DMS53 treated with DMSO at 0.1 percent for 48 hours (cell line): ENCODE measurements around the gene B4GALNT1.
"Not testable (repeated sequence)": the region's sequence is repeated elsewhere in the genome, so short reads cannot be mapped to it uniquely, and the experiment has no call there.

Experiments
- DNase-seq: peaks from one replicate; lab custom pipeline; 2025; ENCODE audit not compliant: unreplicated experiment; lab: John Stamatoyannopoulos, UW

B4GALNT1 gene

DNA sequence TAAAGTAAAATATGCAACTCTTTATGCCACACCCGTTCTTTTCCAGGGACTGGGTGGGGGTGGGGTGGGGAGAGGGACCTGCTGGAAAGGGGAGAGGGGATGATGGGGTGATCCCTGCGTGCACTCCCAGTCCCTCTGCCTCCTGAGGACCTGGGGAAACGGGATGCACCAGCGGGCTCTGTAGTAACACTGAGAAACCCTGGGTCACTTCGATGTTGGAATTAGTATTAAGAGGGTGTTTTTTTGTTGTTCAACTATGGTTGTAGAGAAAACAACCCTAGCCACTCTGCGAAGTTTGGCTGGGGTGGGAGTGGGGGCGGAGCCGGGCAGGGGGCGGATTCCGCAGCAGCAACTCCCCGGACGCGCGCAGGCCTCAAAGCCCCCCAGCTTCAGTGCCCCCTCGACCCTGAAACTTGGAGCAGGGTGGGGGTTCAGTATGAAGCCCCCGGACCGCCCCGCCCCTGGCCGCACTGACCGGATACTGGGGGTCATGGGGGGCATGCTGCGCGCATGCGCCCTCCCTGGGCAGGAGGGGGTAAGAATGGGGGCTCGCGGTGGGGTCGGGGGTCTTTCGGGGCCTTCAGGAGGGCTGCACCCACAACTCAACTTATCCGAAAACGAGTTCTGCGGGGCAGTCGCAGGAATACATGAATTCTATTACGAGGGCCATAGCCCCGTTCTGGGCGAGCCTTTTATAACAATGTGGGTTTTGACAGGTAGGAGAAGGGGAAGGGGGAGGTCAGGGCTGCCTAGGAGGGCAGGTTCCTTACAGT is 23.0 kb downstream of the B4GALNT1 start:
- no peak for DNase-seq

DNA sequence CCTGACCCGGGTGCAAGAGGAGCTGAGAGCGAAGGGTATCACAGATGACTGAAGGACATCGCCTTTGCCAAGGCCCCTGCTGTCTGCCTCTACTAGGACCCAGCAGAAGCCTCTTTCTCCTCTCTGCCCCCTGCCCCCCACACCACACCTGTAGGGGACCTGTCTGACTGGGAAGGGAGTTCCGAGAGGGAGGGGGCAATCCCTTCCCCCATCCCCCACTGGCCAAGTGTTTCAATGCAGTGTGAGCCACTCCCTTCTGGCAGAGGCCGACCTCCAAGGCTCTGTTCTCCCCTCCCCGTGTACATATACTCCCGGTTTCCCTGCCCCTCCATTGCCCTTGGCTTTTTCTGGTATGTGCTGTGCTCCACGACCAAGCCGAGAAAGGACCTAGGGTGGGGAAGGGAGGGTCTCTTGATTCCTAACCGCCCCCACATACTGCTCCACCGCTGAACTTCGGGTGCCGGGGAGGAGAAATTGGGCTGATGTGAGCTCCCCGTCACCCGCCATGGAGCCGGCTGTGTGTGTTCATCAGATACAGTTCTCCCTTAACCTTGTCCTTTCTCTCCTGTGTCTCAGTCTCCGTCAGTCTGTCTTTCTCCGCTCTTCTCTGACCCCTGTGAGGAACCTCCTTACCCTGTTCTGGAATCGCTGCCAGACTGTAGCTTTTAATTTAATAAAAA is 23.8 kb downstream of the B4GALNT1 start:
- no peak for DNase-seq

DNA sequence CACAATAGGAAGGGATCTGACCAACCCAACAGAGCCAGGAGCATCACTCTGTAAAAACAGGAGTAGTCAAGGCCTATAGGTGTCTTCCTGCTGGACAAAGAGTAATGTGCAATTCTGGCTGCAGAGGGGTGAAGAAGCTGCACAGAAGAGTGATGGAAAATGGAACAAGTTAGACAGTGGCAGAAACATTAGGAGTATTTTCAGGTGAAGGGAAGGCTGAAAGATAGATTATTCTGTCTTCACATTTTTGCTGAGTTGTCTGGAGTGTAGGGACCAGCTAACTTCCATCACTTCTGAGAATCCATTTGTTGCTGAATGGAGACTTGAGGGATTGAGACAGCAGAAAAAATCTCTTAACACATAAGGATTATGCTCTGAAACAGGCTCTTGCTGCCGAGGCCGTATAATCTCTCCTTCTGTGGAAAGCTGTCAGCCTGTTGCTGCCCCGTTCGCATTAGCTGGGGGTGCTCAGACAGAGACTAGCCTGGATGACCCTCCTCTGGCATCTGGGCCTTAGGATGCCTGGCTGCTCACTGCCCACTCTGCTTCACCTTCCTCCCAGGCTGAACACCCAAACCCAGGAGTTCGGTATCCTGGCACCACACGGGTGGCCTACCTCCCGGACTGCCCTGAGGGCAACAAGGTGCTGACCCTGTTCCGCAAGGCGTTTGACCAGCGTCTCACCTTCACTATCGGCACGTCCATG is 24.9 kb downstream of the B4GALNT1 start:
- no peak for DNase-seq

DNA sequence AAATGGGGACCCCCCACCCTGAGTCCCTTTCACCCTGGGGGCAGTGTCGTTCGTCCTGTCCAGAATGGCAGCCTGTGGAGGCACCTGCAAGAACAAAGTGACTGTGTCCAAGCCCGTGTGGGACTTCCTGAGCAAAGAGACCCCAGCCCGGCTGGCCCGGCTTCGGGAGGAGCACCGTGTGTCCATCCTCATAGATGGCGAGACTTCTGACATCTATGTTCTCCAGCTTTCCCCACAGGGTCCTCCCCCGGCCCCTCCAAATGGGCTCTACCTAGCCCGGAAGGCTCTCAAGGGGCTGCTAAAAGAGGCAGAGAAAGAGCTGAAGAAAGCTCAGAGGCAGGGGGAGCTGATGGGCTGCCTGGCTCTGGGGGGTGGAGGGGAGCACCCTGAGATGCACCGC is 26.2 kb downstream of the B4GALNT1 start:
- DNase-seq = no peak

DNA sequence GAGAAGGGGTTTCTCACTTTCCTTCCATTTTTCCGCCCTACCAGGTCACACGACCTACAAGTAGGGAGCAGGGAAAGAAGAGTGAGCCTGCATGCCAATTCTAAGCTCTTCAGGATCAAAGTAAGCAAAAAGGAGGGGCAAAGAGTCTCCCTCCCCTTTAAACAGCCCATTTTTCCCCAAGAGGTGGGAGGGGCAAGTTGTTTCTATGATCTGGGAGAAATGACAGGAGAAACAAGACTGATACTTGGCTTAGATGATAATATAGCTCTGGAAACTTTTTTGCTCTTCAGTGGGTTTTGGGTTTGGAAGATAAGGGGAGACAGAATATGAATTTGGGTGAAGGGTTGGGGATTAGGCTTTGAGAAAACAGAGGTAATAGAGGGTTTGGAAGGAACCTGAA is 26.6 kb downstream of the B4GALNT1 start:
- DNase-seq = no peak

DNA sequence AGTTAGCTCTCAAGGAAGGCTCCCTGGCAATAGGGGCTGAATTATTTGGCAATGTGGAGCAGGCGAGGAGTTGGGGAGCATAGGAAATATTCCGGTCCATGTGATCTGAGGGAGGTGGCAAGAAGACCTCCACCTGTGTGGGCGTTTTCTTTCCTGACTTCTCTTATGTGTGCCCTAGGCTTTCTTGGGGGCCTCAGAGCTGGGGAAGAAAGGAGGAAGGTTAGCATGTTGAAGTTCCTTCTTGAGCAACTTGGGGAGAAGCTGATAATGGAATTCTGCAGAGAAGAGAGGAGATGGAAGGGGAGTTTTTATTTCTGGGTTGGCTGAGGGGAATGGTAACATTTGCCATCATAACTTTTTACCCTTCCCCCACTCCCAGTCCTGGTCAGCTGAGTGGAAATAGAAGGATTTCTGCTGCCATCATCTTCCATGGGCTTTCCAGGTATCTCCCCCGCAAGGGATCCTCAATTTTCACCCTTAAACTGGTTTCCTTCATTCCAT is 27.1 kb downstream of the B4GALNT1 start:
- no peak for DNase-seq

DNA sequence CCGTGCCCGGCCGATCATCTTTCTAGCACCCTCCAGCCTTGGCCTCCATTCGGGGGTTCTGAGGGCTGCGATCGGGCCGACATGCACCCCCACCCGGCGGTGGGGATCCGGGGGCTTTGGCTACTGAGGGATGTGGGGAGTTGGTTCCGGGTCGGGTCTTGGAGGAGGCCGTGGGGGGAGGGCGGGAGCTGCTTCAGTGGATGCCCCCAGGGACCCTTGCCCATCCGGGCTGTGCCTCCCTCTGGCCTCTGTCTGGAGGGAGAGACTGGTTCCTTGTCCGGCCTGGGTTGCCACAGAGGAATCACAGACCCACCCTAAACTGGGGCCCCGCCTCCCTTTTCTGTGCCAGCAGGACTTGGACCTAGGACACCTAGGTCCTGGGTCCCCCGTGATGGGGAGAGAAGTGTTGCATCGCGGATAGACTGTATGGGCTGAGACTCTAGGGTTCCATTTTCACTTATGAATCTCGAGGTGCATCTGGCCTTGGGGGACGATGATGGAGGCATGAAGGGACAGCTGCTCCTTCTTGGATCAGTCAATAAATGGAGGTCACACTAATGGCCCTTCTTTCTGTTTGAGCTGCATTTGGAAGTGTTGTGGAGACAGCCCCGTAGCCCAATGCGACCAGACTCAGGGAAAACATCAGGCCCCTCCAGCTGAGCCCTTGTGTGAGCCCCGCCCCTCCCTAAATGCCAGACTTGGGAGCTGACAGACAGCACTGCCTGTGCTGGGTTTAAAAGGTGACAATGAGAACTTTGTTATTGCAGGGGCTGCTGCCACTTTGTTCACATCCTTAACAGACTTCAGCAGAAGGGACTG is 27.8 kb downstream of the B4GALNT1 start:
- DNase-seq = no peak

DNA sequence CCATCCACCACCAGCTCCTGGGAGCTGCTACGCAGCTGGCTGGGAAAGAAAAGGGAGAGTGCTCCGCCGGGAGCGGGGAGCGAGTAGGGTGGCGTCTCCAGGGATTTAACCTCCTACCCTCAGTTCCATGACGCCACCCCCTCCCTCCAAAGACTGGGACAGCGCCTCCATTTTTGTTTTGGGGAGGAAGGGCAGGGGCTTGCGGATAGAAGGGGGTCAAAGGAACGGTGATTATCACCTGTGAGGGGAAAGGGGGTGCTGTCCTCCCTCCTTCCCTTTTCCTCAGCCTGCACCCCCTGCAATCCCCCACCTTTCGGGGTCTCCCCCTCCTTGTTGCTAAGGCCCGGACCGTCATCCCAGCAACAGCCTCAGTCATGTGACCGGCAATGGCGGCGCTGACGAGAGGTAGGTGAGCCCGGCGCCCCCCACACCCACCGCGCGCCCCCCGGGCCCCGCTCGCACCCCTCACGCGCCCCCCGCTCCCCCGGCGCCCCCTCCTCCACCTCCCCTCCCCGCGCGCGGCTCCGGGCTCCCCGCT is 28.5 kb downstream of the B4GALNT1 start, which contains the start of gene DTX3:
Gene DTX3 (plus strand): TSS at position 371 of the 538 bp plus-strand sequence. CDS start 1,694 bp downstream, outside the sequence.
- DNase-seq = no peak

DNA sequence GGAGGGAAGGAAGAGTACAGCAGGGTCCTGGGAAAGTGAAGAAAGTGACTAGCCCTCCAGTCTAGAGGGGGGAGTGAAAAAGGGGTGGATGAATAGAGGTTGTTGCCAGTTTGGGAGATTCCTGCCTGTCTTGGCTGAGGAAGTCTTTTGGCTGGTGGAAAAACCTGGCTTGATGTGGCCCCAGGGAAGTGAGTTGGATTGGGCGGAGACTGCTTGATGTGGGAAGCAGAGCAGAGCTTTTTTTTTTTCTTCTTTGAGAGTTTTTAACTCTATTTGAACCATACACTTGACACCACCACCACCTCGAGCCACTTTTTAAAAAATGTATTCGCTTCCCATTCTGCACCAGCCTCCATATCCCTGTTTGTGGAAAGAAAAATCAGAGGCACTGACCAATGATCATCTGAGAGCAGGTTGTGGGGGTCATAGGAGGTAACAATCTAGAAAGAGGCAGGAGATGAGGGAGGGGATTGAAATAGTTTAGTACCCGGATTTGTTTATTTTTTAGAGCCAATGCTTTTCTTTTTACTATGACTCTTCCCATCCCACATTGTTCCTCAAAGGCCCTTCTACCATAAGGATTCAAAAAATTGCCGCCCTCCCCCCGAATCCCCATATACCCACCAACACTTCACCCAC is 29.1 kb downstream of the B4GALNT1 start:
- no peak for DNase-seq

DNA sequence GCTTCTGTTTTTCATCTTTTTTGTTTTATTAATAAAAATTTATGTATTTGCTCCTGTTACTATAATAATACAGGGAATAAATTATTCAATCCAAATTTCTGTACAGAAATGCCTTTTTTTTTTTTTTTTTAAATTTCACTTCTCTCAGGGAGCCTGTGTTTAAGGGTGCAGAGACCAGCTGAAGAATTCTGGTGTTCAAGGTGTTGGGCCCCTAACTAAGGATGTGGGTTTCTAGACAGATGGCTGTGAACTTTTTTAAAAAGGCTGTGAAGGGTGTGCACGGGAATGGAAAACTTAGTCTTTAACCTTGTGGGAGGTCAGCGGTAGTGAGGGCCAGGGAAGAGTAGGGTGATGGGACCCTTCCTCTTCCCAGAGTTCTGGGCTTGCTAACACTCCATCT is 29.7 kb downstream of the B4GALNT1 start:
- DNase-seq = no peak

DNA sequence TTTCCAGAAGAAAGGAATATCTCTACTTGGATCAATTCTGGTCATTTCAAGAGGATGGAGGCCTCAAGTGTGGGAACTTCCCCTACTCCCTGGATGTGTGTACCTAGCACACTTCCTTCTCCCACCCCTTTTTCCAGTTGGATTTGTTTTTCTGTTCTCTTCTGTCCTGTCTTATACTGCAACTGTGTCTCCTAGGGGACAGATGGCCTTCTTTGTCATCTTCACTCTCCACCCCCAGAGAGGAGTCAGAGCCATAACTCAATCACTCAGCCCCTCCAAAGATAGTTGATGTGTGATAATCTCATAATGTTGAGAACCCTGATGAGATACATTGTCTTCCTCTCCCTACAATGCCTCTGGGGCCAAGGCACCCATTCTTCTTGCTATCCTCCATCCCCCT is 30.5 kb downstream of the B4GALNT1 start:
- DNase-seq = no peak

DNA sequence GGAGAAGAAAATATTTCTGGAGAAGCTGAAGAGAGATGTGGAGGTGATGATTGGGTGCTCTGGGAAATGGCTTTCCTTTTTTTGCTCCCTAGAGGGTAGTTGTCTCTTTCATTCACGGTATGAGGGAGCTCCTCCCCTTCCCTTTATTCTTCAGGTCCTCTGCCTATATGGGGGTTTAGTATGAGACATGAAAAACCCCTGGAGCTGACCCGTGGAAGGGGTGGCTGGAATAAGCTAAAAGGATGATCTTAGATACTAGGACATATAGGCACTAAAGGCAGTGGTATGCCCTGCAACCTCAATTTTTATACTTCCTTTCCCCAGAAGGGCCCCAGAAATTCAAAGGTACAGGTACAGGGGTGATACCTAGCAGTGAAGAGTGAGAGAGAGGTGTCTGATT is 32.6 kb downstream of the B4GALNT1 start:
- no peak for DNase-seq

DNA sequence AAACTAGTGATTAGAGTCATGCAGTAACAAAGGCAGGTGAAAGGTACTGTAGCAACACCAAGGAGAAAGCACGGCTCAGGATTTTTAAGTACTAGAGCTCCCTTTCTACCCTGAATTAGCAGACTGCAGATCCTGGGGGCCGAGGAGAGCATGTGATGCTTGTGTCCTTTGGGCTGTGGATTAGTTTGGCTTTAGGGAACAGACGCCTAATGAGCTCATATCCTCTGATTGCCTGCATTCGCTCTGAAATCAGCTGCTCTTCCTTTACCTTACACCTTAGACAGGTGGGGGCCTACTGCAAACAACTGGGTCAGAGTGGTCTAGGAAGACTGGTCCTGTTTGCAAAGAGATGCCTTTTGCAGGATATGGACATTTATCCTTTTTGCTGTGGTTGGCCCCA is 39.8 kb downstream of the B4GALNT1 start:
- DNase-seq = no peak

DNA sequence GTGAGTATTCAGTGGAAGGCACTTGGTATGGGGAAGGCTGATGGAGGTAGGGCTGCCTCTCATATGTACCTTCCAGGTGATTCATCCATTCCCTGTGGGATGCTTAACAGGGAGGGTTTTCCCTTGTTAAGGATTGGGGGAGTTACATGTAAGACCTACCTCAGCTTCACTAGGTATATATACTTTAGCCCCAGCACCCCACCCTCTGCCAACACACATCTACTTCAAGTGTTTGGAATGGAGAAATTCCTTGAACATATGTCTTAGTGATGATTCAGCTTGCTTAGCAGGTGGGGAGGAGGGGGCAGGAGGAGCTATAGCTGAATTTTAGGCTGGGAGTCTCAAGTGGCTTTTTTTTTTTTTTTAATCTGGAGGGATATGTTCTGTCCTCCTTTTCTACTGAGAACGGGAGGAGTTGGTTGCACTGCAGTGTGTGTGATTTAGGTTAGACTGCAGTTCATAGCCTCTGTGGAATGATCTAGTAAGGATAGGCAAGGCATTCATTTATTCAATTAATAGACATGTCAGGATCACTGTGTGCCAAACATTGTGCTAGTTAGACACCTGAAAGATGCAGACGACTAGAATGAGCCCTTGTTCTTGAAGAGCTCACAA is 40.3 kb downstream of the B4GALNT1 start:
- no peak for DNase-seq

DNA sequence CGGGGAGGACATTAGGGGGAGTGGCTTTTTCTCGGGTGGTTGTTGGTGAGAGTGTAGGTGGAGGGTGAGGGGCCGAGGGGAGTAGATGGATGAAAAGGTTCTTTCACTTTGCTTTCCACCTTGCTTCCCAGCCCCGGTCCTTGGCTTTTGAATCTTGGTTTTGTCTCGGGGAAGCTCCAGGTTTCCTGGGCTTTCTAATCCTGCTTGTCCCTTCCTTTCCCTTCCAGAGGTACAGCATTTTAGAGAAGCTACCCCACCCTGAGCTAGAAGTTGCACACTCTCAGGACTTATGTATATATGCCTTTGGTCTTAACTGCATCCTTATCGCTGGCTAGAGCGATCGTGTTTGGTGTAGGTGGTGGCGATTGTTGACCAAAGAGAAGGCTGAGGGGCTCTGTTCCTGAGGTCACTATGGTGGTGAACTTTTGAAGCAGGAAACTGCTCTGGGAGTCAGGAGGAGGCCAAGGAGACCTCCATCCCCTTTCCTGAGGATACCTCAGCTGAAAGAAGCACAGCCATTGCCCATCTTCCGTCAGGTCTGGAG is 41.1 kb downstream of the B4GALNT1 start:
- no peak for DNase-seq

DNA sequence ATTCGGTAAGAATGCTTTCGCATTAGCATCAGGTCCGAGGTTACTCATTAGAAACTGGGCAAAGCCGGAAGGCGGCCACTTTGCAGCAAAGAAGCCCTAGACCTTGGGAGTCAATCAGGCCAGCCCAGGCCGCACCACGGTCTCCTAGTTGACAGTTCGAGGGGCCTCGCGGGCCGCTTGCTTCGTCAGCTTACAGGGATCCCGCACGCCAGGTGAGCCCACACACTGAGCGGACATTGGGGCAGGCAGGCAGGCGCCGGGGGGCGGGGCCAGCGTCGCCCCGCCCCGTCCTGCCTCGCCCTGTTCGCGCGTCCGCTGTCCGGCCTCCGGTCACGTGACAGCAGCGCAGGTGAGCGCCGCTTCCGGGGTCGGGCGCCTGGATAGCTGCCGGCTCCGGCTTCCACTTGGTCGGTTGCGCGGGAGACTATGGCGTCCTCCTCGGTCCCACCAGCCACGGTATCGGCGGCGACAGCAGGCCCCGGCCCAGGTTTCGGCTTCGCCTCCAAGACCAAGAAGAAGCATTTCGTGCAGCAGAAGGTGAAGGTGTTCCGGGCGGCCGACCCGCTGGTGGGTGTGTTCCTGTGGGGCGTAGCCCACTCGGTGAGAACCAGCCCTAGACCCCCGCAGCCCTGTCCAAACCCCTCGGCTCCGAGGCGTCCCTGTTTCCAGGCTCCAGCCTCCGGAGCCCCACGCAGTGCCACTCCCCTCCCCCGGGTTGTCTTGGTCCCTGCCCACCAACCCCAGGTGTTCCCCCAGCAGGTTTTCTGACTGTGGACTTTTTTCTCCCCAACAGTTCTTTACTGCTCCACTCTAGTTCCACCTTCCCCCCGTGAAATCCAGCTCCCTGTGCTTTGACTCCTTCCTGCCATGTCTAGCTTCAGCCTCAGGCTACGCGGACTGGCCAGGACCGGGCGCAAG is 41.9 kb downstream of the B4GALNT1 start, which contains the start of gene PIP4K2C:
Gene PIP4K2C (plus strand): TSS at position 329 of the 918 bp plus-strand sequence. CDS start 98 bp downstream, at position 427.
- peak; percentile 82 for DNase-seq

DNA sequence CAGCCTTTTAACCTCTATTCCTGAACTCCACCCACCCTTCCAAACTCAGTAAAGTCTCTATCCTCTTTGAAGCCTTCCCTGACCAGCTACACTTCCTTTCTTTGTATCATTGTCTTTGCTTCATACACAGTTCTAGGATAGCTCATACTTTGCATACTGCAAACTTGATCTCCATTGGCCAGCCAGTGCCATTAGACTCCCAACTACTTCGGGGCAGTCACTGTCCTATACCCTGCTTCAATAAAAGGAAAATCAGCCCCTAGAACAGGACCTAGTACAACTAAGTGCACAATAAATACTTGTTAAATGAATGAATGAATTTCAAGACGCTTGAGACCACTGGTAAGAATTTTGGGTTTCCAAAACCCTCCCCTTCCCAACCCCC is 42.5 kb downstream of the B4GALNT1 start:
- DNase-seq = no peak

DNA sequence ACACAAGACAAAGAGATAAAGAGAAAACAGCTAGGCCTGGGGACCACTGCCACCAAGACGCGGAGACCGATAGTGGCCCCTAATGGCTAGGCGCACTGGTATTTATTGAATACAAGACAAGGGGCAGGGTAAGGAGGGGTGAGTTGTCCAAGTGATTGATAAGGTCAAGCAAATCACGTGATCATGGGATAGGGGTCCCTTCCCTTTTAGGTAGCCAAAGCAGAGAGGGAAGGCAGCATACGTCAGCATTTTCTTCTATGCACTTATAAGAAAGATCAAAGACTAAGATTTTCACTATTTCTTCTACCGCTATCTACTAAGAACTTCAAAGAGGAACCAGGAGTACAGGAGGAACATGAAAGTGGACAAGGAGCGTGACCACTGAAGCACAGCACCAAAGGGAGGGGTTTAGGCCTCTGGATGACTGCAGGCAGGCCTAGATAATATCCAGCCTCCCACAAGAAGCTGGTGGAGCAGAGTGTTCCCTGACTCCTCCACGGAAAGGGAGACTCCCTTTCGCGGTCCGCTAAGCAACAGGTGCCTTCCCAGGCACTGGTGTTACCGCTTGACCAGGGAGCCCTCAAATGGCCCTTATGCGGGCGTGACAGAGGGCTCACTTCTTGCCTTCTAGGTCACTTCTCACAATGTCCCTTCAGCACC is 43.9 kb downstream of the B4GALNT1 start:
- not testable (repeated sequence) for DNase-seq
